Measurements from ENCODE around the gene LRRC75B.

DNA sequence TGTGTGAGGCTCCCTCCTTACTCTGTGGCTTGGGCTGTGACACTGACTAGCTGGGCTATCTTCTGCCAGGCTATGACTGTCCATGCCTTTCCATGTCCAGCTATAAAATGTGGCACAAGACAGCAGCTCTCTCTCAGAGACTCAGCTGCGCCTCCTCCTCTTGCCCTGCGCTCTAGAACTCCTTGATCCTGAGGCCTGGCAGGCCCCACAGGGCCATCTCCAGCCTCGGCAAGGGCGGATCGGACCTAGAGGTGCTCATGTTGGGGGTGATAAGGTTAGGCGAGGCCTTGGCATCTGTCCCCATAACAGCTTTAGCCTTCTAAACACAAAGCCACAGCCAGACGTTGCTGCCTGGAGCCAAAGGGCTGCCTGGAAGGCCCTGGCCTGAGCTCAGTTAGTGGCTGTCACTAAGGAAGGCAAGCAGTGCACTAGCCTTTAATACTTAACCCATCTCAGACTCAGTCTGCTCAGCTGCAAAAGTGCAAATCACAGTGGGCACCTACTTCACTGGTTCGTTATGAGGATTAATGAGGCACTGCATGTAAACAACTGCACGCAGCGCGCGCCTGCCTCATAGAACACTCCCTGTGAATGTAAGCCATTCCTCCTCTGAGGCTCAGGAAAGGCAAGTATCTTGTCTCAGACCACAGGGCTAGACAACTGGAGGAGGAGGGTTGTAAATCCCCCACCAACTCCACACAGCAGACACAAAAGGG is 39.1 kb downstream of the LRRC75B start:
- TF ChIP-seq ZNF155 (tag by site-specific recombination; IDR thresholded peaks at IDR 0.05) = no peak
- TF ChIP-seq, protein P1, sequence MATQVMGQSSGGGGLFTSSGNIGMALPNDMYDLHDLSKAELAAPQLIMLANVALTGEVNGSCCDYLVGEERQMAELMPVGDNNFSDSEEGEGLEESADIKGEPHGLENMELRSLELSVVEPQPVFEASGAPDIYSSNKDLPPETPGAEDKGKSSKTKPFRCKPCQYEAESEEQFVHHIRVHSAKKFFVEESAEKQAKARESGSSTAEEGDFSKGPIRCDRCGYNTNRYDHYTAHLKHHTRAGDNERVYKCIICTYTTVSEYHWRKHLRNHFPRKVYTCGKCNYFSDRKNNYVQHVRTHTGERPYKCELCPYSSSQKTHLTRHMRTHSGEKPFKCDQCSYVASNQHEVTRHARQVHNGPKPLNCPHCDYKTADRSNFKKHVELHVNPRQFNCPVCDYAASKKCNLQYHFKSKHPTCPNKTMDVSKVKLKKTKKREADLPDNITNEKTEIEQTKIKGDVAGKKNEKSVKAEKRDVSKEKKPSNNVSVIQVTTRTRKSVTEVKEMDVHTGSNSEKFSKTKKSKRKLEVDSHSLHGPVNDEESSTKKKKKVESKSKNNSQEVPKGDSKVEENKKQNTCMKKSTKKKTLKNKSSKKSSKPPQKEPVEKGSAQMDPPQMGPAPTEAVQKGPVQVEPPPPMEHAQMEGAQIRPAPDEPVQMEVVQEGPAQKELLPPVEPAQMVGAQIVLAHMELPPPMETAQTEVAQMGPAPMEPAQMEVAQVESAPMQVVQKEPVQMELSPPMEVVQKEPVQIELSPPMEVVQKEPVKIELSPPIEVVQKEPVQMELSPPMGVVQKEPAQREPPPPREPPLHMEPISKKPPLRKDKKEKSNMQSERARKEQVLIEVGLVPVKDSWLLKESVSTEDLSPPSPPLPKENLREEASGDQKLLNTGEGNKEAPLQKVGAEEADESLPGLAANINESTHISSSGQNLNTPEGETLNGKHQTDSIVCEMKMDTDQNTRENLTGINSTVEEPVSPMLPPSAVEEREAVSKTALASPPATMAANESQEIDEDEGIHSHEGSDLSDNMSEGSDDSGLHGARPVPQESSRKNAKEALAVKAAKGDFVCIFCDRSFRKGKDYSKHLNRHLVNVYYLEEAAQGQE (tag by site-specific recombination; IDR thresholded peaks at IDR 0.05) = no peak
- TF ChIP-seq, protein P2, sequence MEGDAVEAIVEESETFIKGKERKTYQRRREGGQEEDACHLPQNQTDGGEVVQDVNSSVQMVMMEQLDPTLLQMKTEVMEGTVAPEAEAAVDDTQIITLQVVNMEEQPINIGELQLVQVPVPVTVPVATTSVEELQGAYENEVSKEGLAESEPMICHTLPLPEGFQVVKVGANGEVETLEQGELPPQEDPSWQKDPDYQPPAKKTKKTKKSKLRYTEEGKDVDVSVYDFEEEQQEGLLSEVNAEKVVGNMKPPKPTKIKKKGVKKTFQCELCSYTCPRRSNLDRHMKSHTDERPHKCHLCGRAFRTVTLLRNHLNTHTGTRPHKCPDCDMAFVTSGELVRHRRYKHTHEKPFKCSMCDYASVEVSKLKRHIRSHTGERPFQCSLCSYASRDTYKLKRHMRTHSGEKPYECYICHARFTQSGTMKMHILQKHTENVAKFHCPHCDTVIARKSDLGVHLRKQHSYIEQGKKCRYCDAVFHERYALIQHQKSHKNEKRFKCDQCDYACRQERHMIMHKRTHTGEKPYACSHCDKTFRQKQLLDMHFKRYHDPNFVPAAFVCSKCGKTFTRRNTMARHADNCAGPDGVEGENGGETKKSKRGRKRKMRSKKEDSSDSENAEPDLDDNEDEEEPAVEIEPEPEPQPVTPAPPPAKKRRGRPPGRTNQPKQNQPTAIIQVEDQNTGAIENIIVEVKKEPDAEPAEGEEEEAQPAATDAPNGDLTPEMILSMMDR (tag by site-specific recombination; IDR thresholded peaks at IDR 0.05) = no peak
- TF ChIP-seq, protein P3, sequence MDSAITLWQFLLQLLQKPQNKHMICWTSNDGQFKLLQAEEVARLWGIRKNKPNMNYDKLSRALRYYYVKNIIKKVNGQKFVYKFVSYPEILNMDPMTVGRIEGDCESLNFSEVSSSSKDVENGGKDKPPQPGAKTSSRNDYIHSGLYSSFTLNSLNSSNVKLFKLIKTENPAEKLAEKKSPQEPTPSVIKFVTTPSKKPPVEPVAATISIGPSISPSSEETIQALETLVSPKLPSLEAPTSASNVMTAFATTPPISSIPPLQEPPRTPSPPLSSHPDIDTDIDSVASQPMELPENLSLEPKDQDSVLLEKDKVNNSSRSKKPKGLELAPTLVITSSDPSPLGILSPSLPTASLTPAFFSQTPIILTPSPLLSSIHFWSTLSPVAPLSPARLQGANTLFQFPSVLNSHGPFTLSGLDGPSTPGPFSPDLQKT (IDR thresholded peaks at IDR 0.05; ENCODE audit: borderline replicate concordance, low read depth, low read length) = no peak
- no peak for TF ChIP-seq YY1 (tag by site-specific recombination; IDR thresholded peaks at IDR 0.05)
- TF ChIP-seq TCF7L2 (IDR thresholded peaks at IDR 0.05; ENCODE audit: borderline replicate concordance, low read depth, low read length) = no peak
- no peak for TF ChIP-seq ZNF623 (tag by site-specific recombination; IDR thresholded peaks at IDR 0.05)
- TF ChIP-seq, protein P4, sequence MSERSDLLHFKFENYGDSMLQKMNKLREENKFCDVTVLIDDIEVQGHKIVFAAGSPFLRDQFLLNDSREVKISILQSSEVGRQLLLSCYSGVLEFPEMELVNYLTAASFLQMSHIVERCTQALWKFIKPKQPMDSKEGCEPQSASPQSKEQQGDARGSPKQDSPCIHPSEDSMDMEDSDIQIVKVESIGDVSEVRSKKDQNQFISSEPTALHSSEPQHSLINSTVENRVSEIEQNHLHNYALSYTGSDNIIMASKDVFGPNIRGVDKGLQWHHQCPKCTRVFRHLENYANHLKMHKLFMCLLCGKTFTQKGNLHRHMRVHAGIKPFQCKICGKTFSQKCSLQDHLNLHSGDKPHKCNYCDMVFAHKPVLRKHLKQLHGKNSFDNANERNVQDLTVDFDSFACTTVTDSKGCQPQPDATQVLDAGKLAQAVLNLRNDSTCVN (tag by site-specific recombination; optimal IDR thresholded peaks at IDR 0.05) = no peak

All from HEK293 (cell line).